Omental fat pad (tissue), 4 donors: ENCODE data around the gene EYA4. TPM values are rescaled to one million over a fixed set of nuclear protein-coding genes. Genes with fewer than 3 reads are reported as not detected.
"Not testable (repeated sequence)": the region's sequence is repeated elsewhere in the genome, so short reads cannot be mapped to it uniquely, and the experiment has no call there.

Experiments used
- ATAC-seq: fragments of 150-250 bp; one replicate; pipeline ENCODE4 v1.9.1; 2016; ENCODE audit warnings: mild to moderate bottlenecking, moderate library complexity; ENCODE audit not compliant: low FRiP score
- DNase-seq: peaks from one replicate; pipeline ENCODE4 v3.0.0-alpha.2; 2019; ENCODE audit warnings: low spot score
- total RNA-seq, 4 donors: library from RNA; depleted of rRNA; stranded (reverse); fragments of >200 nt; gene quantifications; one replicate each; pipeline ENCODE4 v1.1.0, GENCODE V29; 2016
- TF ChIP-seq, protein P1 (sequence below), 3 donors: fragments of 450-650 bp; IDR thresholded peaks; one replicate each; pipeline ENCODE4 v1.5.1; 2016 to 2017; ENCODE audit warnings: antibody characterized with exemption in 3 of 3, mild to moderate bottlenecking in 3 of 3, moderate library complexity in 2 of 3

EYA4 gene
- total RNA-seq, 4 donors from 2014 or later, result 1.1 to 4.2 (median 2.0) TPM

DNA sequence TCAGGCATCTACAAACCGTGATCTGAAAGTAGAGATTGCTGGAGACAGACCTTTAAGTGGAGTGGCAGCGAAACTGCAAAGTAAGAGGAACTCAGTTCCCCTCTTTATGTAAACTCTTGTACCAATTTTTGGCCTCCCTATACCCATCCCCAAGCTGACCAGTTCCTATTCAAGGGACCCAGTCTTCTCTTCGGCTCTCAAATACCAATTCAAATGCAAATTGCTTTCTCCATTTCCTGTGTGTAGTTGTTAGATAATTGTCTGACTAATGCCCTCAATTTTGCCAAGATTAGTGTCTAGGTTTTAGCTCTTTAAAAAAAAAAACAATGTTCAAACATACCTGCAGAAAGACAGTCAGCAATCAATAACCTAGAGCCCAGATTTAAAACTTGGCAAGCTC, 150.9 kb downstream of the EYA4 start:
- ATAC-seq, result no peak
- TF ChIP-seq, protein P1, sequence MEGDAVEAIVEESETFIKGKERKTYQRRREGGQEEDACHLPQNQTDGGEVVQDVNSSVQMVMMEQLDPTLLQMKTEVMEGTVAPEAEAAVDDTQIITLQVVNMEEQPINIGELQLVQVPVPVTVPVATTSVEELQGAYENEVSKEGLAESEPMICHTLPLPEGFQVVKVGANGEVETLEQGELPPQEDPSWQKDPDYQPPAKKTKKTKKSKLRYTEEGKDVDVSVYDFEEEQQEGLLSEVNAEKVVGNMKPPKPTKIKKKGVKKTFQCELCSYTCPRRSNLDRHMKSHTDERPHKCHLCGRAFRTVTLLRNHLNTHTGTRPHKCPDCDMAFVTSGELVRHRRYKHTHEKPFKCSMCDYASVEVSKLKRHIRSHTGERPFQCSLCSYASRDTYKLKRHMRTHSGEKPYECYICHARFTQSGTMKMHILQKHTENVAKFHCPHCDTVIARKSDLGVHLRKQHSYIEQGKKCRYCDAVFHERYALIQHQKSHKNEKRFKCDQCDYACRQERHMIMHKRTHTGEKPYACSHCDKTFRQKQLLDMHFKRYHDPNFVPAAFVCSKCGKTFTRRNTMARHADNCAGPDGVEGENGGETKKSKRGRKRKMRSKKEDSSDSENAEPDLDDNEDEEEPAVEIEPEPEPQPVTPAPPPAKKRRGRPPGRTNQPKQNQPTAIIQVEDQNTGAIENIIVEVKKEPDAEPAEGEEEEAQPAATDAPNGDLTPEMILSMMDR (IDR thresholded peaks at IDR 0.05), result no peak

DNA sequence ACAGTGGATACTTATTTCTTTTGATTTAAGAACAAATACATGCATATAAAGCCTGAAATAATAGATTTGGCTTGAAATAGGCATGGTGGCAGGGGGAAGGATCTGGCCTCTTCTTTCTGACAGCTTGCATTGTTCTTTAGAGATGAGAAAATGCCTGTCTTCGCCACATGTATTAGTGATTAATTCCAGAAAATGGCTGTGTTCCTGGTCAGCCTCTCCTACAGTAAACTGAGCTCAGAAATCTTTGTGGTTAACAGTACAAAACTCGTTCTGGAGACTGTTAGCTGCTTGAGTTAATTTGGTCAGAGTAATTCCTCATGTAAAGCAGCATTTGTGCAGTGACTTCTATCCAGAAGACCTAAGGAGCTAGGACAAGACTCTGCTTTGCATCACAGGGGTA, 151.5 kb downstream of the EYA4 start:
- DNase-seq (no peak), ATAC-seq (no peak)
- TF ChIP-seq, protein P1 (IDR thresholded peaks at IDR 0.05), result no peak

More for the DNA sequence above, 150.9 kb downstream of the EYA4 start:
- no peak for DNase-seq

DNA sequence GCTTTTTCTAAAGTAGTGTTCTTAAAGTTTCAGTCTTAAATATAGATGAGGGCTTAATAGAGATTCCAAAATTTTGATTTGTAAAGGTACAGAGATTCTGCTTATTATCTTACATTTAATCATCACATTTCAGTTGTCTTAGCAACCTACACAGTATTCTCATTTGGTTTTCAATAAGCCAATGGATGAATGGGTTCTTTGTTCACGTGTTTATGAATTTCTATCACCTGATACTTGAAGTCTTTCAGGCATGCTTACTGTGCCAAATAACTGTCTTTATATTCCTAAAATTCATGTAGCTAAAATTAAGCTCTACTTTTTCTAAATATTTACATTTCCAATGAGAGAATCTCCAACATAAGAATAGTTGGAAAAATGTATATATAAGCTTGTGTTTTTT, 152.7 kb downstream of the EYA4 start:
- TF ChIP-seq, protein P1 (IDR thresholded peaks at IDR 0.05), result no peak
- ATAC-seq (no peak), DNase-seq (no peak)

DNA sequence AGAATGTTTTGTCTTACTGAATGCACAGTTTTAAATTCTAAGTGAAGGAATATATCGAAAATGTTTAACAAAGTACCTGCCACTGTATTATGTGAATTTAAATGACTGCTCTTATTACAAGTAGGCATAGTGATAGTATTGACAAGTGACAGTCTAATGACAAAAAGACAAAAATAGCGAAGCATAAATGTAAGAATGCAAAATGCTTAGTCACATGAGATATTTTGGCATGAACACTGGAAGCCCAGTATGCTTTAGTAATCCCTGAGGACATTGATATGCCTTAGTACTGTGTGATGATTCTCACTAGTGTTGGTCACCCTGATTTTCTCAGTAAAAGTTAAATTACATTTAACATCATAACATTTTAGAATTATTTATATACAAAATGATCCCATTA, 153.5 kb downstream of the EYA4 start:
- DNase-seq (no peak), ATAC-seq (no peak)
- TF ChIP-seq, protein P1 (IDR thresholded peaks at IDR 0.05), result no peak

DNA sequence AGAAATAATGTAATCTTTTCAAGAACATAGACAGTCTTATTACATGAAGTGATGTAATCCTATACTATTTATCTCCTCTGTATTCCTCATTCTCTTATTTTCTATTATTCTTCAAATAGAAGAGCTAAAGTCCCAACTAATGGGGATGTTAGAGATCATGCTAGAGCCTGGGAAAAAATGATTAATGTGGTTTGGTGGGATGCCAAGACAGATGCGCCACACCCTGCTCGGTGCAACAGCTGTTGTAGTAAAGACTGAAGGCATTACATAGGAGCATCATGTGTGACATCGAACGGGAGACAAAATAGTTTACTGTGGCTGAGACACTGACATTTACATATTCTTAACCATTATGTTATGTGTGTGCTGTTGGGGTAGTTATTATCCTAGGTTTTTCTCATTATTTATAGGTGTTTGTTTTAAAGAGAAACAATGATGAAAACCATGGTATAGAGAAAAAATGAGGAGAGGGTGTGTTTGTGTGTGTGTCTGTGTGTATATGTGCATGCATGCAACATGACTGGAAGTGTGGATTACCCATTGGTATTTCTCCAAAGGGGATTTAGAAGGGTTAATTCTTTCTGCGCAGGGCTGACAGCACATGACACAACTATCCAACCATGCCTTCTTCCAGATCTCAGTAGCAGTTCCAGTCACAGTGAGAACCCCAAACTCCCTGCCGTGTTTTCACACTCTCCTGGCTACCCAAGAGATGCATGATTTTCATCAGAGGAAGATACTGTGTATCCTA, 155.3 kb downstream of the EYA4 start:
- ATAC-seq (no peak), DNase-seq (no peak)
- TF ChIP-seq, protein P1 (IDR thresholded peaks at IDR 0.05), result no peak

DNA sequence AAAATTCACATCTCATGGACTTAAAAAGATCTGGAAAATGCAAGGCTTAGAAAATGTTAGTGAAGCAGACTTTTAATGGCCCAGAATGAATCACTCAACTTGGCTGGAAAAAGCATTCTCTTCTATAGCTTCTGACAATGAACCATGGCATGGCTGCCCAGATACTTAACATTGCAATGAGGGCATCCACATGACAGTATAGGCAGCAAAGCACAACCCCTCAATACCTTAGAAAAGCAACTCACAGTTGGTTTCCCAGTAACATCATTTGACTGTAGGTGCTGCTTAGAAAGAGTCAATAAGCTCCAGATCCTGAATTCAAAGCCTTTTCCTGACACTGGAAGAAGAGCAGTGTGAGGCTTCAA, 155.8 kb downstream of the EYA4 start:
- no peak for DNase-seq
- ATAC-seq, result no peak

DNA sequence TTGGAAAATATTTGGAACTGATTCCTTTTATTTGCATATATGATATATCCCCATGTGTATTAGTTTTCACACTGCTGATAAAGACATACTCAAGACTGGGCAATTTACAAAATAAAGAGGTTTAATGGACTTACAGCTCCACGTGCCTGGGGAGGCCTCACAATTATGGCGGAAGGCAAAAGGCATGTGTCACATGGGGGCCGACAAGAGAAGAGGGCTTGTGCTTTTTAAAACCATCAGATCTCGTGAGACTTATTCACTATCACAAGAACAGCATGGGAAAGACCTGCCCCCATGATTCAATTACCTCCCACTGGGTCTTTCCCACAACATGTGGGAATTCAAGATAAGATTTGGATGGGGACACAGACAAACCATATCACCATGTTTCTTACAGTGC, 156.4 kb downstream of the EYA4 start:
- not testable (repeated sequence) for ATAC-seq, DNase-seq

More for the DNA sequence above, 155.8 kb downstream of the EYA4 start:
- TF ChIP-seq, protein P1 (IDR thresholded peaks at IDR 0.05), result no peak
